IPS-15b (cell line): ENCODE results near the gene HAUS8.
"Not testable (repeated sequence)": the region's sequence is repeated elsewhere in the genome, so short reads cannot be mapped to it uniquely, and the experiment has no call there.

ENCODE experiments used
- H3K27me3 ChIP-seq: one replicate; pipeline ENCODE4 v1.6.1; 2013; ENCODE audit warnings: low read length; ENCODE audit not compliant: control insufficient read depth, insufficient read depth
- H3K36me3 ChIP-seq: one replicate; pipeline ENCODE4 v1.6.1; 2013; ENCODE audit warnings: low read length; ENCODE audit not compliant: control insufficient read depth, insufficient read depth
- H3K4me1 ChIP-seq: one replicate; pipeline ENCODE4 v1.6.1; 2013; ENCODE audit warnings: mild to moderate bottlenecking, low read length; ENCODE audit not compliant: control insufficient read depth, insufficient read depth
- H3K4me3 ChIP-seq: one replicate; pipeline ENCODE4 v1.5.1; 2013; ENCODE audit warnings: low read depth, low read length
- H3K9ac ChIP-seq: one replicate; pipeline ENCODE4 v1.6.1; 2013; ENCODE audit warnings: low read depth, mild to moderate bottlenecking, low read length
- H3K9me3 ChIP-seq: one replicate; pipeline ENCODE4 v1.6.1; 2013; ENCODE audit warnings: mild to moderate bottlenecking, low read length; ENCODE audit not compliant: control insufficient read depth, insufficient read depth

Gene HAUS8

DNA sequence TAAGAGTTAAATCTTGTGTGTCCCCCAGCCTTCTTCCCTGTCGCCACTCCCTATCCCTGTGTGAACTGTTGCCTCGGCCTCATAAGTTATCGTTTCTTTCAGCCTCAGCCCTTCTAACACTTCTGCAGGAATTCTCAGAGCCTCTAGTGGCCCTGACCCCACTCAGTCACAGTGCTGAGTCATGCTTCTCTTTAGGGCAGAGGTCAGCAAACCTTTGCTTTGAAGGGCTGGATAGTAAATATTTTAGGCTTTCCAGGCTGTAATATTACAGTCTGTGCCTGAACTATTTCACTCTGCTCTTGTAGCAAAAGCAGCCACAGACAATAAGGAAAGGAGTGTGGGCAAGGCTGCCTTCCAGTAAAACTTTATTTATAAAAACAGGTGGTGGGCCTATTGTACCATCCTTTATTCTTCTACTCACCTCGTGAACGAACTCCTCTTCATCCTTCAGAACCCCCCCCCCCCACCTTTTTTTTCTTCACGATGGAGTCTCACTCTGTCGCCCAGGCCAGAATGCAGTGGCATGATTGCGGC lies 22.4 kb upstream of the HAUS8 start:
- Histone ChIP-seq H3K4me1 (peaks cover 4% of the 10 kb centered on the region), H3K9ac (no peak overlapping the region), H3K9me3 (no peaks in the 10 kb centered on the region), H3K36me3 (peaks cover 10% of the 10 kb centered on the region), H3K4me3 (no peak overlapping the region), H3K27me3 (no peaks in the 10 kb centered on the region)

DNA sequence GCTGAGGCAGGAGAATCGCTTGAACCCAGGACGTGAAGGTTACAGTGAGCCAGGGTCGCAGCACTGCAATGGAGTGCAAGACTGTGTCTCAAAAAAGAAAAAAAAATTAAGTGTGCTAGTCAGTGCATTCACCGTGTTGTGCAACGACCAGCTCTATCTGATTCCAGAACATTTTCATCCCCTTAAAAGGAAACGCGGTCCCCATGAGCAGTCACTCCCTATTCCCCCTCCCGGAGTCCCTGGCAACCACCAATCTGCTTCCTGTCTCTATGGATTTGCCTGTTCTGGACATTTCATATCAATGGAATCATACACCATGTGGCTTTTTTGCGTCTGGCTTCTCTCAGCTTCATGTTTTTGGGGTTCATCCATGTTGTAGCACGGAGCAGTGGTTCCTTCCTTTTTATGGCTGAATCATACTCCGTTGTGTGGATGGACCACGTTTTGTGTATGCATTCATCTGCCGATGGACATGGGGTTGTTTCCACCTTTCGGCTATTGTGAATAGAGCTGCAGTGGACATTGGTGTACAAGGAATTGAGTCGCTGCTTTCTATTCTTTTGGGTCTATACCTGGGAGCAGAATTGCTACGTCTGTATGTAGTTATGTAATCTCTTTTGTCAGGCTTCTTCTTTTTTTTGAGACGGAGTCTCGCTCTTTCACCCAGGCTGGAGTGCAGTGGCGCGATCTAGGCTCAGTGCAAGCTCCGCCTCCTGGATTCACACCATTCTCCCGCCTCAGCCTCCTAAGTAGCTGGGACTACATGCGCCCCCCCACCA lies 20.1 kb upstream of the HAUS8 start:
- H3K36me3 ChIP-seq: no peaks in the 10 kb centered on the region
- no peaks in the 10 kb centered on the region for H3K27me3 ChIP-seq
- H3K9ac ChIP-seq: no peak overlapping the region
- peaks cover 8% of the 10 kb centered on the region for H3K4me1 ChIP-seq
- H3K4me3 ChIP-seq: no peak overlapping the region
- H3K9me3 ChIP-seq: no peaks in the 10 kb centered on the region

DNA sequence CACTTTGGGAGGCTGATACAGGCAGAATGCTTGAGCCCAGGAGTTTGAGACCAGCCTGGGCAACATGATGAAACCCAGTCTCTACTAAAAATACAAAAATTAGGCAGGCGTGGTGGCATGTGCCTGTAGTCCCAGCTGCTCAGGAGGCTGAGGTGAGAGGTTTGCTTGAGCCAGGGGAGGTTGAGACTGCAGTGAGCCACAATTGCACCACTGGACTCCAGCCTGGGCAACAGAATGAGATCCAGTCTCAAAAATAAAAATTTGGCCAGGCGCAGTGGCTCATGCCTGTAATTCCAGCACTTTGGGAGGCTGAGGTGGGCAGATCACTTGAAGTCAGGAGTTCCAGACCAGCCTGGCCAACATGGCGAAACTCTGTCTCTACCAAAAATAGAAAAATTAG lies 19.4 kb upstream of the HAUS8 start:
- H3K27me3 ChIP-seq, H3K36me3 ChIP-seq, H3K4me3 ChIP-seq, H3K4me1 ChIP-seq, H3K9me3 ChIP-seq, H3K9ac ChIP-seq: not testable (repeated sequence)

DNA sequence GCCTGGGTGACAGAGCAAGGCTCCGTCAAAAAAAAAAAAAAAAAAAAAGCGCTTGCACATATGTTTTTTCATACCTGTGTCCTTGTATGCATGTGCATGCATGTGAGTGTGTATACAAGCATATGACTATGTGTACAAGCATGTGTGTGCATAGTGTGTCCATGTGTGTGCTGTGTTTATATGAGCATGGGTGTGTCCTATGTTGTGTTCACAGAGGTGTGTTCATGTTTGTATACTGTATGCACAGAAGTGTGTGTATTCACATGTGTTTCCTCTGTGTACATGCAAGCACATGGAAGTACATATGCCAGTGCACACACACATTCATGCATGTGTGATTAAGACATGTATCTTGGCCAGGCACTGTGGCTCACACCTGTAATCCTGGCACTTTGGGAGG lies 17.4 kb upstream of the HAUS8 start:
- Histone ChIP-seq H3K27me3 (no peaks in the 10 kb centered on the region), H3K4me3 (no peak overlapping the region)

DNA sequence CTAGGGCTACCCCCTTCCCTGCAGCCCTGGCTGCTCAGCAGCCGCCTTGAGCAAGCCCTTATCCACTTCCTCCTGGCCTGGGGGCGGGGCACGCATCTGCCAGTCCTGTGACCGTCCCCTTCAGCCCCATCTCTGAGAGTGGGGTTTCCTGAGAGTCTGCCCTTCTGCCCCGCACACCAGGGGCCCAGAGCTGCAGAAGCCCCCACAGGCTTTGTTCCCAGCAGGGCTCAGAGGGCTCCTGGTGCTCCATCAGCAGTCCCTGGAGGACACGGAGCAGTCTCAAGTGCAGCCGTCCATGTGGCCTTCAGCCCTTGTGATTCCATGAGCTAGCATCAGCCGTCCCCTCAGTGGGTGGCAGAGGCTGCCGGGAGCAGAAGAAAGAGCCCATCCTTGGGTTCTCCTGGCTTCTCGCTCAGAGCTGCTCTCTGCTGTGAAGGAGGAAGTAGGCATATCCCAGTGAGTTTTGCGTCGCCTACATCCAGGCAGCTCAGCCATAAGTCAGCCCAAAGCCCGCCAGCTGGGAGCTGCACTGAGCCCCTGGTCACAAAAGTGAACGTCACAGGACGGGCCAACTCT lies 16.6 kb upstream of the HAUS8 start:
- H3K27me3 ChIP-seq: no peaks in the 10 kb centered on the region
- no peaks in the 10 kb centered on the region for H3K9me3 ChIP-seq
- no peak overlapping the region for H3K9ac ChIP-seq
- H3K4me3 ChIP-seq: no peak overlapping the region
- peaks cover 5% of the 10 kb centered on the region for H3K4me1 ChIP-seq
- H3K36me3 ChIP-seq: no peaks in the 10 kb centered on the region

More for the DNA sequence above, 17.4 kb upstream of the HAUS8 start:
- Histone ChIP-seq H3K9ac (no peak overlapping the region), H3K9me3 (no peaks in the 10 kb centered on the region), H3K4me1 (peaks cover 8% of the 10 kb centered on the region), H3K36me3 (no peaks in the 10 kb centered on the region)

DNA sequence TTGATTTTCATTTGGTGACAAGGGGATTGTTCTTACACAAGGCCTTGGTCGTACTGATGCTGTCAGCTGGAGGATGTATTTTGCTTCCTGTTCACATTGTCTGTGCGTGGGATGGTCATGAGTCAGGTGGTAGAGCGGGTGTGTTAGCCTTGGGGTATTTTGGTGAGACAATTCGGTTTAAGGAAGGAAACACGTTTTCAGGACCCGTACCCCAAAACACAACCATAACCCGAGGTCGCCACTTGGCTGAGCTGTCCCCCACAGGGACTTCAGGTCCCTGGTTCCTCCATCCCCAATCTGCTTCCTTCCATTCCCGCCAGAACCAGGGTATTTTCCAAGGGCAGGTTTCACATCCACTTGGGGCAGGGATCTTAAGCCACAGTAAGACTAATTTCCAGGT lies 15.3 kb upstream of the HAUS8 start:
- Histone ChIP-seq H3K27me3 (no peaks in the 10 kb centered on the region), H3K9me3 (no peaks in the 10 kb centered on the region), H3K4me3 (no peak overlapping the region), H3K9ac (no peak overlapping the region), H3K36me3 (no peaks in the 10 kb centered on the region), H3K4me1 (peaks cover 5% of the 10 kb centered on the region)

DNA sequence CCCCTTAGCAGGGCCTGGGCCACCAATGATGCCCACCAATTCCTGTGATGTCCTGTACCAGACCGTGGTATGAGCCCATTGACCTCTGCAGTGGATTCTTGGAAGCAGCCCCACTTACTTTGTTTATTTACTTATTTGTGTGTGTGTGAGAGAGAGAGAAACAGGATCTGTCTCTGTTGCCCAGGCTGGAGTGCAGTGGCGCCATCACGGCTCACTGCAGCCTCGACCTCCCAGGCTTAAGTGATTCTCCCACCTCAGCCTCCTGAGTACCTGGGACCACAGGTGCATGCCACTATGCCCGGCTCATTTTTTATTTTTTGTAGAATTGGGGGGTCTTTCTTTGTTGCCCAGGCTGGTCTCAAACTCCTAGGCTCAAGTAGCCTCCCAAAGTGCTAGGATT lies 13.3 kb upstream of the HAUS8 start:
- H3K27me3 ChIP-seq: no peaks in the 10 kb centered on the region
- H3K9ac ChIP-seq: no peak overlapping the region
- no peaks in the 10 kb centered on the region for H3K9me3 ChIP-seq
- no peaks in the 10 kb centered on the region for H3K36me3 ChIP-seq
- no peak overlapping the region for H3K4me3 ChIP-seq
- peaks cover 5% of the 10 kb centered on the region for H3K4me1 ChIP-seq

DNA sequence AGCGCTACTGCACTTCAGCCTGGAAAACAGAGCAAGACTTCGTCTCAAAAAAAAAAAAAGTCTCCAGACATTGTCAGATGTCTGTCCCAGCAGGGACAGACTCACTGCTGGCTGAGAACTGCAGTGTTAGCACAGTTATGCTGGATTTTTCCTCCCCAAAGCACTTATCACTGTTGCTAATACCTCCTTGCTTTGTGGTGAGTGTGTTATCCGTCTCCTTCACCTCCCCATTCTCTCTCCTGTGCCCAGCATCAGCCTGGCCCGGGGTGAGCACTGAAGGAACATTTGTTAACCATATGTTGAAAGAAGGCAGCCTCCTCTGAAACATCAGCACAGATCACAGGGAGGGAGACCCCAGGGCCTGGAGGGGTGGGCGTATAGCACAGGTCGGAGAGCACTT lies 11.6 kb upstream of the HAUS8 start:
- H3K4me3 ChIP-seq: no peak overlapping the region
- peaks cover 2% of the 10 kb centered on the region for H3K4me1 ChIP-seq
- H3K9me3 ChIP-seq: no peaks in the 10 kb centered on the region
- no peak overlapping the region for H3K9ac ChIP-seq
- no peaks in the 10 kb centered on the region for H3K36me3 ChIP-seq
- no peaks in the 10 kb centered on the region for H3K27me3 ChIP-seq

DNA sequence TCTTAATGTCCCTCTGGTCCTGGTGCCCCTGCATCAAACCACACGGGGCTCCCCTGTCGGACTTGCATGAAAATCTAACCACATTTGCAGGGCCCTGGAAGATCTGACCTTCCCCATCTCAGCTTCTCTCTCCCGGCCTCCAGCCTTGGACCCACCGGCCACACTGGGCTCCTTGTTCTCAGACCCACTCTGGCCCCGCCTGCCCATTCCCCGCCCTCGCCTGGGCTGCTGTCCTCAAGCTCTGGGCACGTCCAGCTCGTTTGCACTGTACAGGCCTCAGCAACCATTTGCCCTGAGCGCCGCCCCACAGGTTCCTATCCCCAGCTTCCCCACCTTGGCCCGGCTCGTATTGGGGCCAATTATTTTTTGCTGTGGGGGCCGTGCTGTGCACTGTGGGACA lies 10.9 kb upstream of the HAUS8 start:
- Histone ChIP-seq H3K36me3 (no peaks in the 10 kb centered on the region), H3K4me1 (no peaks in the 10 kb centered on the region)

DNA sequence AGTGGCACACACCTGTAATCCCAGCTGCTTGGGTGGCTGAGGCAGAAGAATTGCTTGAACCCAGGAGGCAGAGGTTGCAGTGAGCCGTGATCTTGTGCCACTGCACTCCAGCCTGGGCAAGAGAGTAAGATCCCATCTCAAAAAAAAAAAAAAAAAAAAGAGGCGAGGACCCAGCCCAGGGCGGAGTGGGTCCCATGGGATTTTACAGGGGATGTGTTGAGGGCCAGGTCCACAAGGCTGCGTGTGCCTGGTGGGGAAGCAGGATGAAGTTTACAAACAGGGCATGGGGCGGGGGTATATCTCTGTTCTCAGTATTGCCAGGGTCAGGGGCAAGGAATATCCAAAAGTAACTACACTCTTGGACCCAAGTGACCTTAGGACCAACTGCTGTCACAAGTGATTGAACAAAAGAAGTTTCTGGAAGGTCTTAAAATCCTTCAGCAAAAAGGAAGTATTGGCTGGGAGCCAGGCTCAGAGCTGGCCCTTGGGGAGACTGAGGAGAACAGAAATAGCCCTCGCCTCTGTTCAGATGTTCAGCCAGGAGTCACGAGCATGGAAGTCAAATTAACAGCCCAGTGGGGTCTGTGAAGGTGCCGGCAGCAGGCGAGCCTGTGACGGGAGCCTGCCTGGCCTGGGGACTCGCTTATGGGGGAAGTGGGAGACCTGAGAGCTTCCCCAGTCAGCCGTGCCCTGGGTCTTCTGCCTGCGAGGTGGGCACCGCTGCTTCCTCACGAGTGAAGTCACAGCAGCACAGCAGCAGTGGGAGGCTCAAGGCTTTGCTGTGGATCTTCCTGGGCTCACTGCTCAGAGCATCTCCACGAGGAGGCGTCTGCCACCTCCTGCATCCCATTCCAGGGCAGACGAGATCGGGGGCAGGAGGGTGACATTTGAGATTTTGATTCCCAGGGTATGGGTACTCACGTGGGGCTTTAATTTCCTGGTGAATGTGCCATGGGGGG lies 6.7 kb upstream of the HAUS8 start:
- no peak overlapping the region for H3K4me3 ChIP-seq
- H3K36me3 ChIP-seq: no peaks in the 10 kb centered on the region
- peaks cover 8% of the 10 kb centered on the region for H3K4me1 ChIP-seq
- H3K27me3 ChIP-seq: no peaks in the 10 kb centered on the region
- H3K9me3 ChIP-seq: no peaks in the 10 kb centered on the region
- H3K9ac ChIP-seq: no peak overlapping the region

More for the DNA sequence above, 10.9 kb upstream of the HAUS8 start:
- Histone ChIP-seq H3K4me3 (no peak overlapping the region), H3K27me3 (no peaks in the 10 kb centered on the region), H3K9ac (no peak overlapping the region), H3K9me3 (no peaks in the 10 kb centered on the region)

DNA sequence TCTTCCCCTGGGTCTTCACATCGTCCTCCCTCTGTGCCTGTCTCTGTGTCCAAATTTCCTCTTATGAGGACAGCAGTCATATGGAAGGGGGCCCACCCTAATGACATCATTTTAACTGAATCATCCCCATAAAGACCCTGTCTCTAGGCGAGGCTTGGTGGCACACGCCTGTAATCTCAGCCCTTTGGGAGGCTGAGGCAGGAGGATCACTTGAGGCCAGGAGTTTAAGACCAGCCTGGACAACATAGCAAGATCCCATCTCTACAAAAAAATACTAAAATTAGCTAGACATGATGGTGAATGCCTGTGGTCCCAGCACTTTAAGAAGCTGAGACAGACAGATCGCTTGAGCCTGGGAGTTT lies 5.2 kb upstream of the HAUS8 start:
- Histone ChIP-seq H3K4me1 (peaks cover 10% of the 10 kb centered on the region), H3K9ac (no peak overlapping the region), H3K36me3 (no peaks in the 10 kb centered on the region), H3K27me3 (no peaks in the 10 kb centered on the region), H3K4me3 (no peak overlapping the region), H3K9me3 (no peaks in the 10 kb centered on the region)
